Measurements from ENCODE around the gene SLC9B2.
A peak's percentile ranks its signal among the peaks of the same experiment; 100 is the strongest.

The SLC9B2 gene

DNA sequence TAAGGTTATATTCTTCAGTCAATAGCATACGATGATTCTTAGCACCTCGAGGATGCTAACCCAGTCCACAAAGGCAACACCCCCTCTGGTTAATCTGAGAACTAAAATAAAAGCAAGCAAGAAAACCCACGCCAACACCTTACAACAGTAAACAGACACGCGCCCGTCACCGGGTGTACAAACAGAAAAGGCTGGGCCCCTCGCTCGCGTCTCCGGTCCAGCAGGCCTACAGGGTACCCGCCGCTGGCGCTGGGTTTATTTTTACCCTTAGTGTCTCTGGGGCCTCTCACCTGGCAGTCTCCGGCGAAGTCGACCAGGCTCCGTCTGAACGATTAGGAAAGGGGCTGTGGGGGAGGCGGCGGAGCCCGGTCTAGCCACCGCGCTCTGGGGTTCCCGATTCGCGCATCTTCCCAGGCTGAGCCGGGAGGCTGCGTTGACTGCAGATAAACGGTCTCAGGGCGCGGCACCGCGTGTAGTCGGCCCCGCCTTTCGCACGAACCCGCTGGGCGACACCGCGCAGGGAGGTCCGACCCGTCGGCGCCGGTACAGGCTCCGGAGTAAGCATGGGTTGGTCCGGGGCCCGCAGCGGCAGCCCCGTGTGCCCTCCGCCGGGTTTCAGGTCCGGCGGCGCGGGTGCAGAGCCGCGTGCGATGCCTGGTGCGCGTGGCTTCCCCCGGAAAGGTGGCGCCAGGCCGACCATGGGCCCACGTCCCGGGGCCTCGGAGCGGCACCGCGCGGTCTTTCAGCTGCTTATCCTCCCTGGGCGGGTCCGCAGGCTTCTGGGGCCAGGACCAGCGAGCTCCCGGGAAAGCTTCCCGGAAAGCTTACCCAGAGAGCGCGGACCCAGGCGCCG lies 441 bp downstream of the SLC9B2 start:
- Histone ChIP-seq H3K27me3 (ENCODE audit: insufficient read depth, low read depth) (no peaks in the 10 kb centered on the region), H3K79me2 (ENCODE audit: insufficient read depth, low read depth) (peaks cover 43% of the 10 kb centered on the region), H3K4me3 (IDR thresholded peaks at IDR 0.05; ENCODE audit: insufficient read depth, low read depth, low read length) (peak overlapping the region; percentile 67), H3K27ac (peak overlapping the region; percentile 95), H3K4me2 (peak overlapping the region; percentile 82), H2AFZ (ENCODE audit: low read depth) (peak overlapping the region; percentile 74), H4K20me1 (ENCODE audit: insufficient read depth) (no peaks in the 10 kb centered on the region), H3K36me3 (ENCODE audit: insufficient read depth) (no peaks in the 10 kb centered on the region), H3K4me1 (ENCODE audit: low read depth, poor library complexity, severe bottlenecking) (peaks cover 28% of the 10 kb centered on the region), H3K9ac (peak overlapping the region; percentile 97)
- TF ChIP-seq, protein P1, sequence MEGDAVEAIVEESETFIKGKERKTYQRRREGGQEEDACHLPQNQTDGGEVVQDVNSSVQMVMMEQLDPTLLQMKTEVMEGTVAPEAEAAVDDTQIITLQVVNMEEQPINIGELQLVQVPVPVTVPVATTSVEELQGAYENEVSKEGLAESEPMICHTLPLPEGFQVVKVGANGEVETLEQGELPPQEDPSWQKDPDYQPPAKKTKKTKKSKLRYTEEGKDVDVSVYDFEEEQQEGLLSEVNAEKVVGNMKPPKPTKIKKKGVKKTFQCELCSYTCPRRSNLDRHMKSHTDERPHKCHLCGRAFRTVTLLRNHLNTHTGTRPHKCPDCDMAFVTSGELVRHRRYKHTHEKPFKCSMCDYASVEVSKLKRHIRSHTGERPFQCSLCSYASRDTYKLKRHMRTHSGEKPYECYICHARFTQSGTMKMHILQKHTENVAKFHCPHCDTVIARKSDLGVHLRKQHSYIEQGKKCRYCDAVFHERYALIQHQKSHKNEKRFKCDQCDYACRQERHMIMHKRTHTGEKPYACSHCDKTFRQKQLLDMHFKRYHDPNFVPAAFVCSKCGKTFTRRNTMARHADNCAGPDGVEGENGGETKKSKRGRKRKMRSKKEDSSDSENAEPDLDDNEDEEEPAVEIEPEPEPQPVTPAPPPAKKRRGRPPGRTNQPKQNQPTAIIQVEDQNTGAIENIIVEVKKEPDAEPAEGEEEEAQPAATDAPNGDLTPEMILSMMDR (conservative IDR thresholded peaks at IDR 0.05; ENCODE audit: low read depth, low read length), result no peak

DNA sequence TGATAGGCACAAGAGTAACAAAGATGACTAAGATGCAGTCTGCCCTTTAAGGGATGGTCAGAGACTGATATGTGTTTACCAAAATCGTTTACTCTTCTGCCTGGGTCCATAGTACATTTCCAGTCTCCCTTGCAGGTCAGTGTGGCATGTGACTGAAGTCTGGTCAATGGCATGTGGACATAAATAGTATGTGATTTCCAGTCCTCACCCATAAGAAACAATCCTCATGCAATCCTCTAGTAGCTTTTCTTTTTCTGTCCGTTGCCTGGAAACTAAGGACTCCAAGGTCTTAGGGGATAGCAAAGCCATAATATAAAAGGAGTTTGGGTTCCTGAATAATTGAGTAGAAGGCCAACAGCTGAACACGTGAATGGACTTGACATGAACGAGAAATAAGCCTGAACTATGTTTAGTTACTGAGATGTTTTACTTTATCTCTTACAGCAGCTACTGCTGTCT lies 1.1 kb downstream of the SLC9B2 start:
- Histone ChIP-seq H3K4me2 (peak overlapping the region; percentile 82), H4K20me1 (ENCODE audit: insufficient read depth) (no peaks in the 10 kb centered on the region), H3K9ac (peak overlapping the region; percentile 97), H3K36me3 (ENCODE audit: insufficient read depth) (no peaks in the 10 kb centered on the region), H3K79me2 (ENCODE audit: insufficient read depth, low read depth) (peaks cover 43% of the 10 kb centered on the region), H2AFZ (ENCODE audit: low read depth) (peak overlapping the region; percentile 74), H3K4me1 (ENCODE audit: low read depth, poor library complexity, severe bottlenecking) (peaks cover 28% of the 10 kb centered on the region), H3K4me3 (IDR thresholded peaks at IDR 0.05; ENCODE audit: insufficient read depth, low read depth, low read length) (peak overlapping the region; percentile 67), H3K27ac (peak overlapping the region; percentile 95), H3K27me3 (ENCODE audit: insufficient read depth, low read depth) (no peaks in the 10 kb centered on the region)
- TF ChIP-seq, protein P1 (conservative IDR thresholded peaks at IDR 0.05; ENCODE audit: low read depth, low read length), result no peak; the same call in 1 of the 2 replicates

DNA sequence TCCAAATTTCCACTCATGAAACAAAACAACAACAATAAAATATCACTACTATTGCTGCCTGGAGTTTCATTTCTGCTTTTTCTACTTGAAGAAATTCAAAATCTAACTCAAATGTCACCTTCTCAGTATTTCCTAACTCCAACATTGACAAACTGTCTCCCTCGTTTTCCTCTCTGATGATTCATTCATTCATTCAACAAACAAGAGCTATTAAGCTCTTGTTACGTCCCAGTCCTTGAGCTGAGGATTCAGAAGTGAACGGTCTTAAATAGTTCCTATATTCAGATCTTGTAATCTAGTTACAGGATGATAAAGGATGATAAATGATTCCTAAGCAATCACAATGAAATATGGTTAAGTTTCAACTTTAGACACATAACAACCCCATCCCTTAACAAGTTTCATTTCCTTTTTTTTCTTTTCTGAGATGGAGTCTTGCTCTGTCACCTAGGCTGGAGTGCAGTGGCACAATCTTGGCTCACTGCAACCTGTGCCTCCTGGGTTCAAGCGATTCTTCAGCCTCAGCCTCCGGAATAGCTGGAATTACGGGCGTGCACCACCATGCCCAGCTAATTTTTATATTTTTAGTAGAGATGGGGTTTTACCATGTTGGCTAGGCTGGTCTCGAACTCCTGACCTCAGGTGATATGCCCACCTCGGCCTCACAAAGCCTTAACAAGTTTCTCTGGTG lies 1.7 kb downstream of the SLC9B2 start:
- TF ChIP-seq, protein P1 (conservative IDR thresholded peaks at IDR 0.05; ENCODE audit: low read depth, low read length), result no peak
- H3K27ac ChIP-seq, result peak overlapping the region; percentile 95; the same call in 1 of the 2 replicates
- H3K4me3 ChIP-seq (IDR thresholded peaks at IDR 0.05; ENCODE audit: insufficient read depth, low read depth, low read length), result no peak overlapping the region
- H2AFZ ChIP-seq (ENCODE audit: low read depth), result peak overlapping the region; percentile 74; the same call in 1 of the 2 replicates
- peaks cover 48% of the 10 kb centered on the region for H3K79me2 ChIP-seq (ENCODE audit: insufficient read depth, low read depth)
- peaks cover 28% of the 10 kb centered on the region for H3K4me1 ChIP-seq (ENCODE audit: low read depth, poor library complexity, severe bottlenecking)
- no peaks in the 10 kb centered on the region for H3K27me3 ChIP-seq (ENCODE audit: insufficient read depth, low read depth)
- H3K9ac ChIP-seq, result peak overlapping the region; percentile 97; the same call in 1 of the 2 replicates
- H3K36me3 ChIP-seq (ENCODE audit: insufficient read depth), result no peaks in the 10 kb centered on the region
- peak overlapping the region; percentile 82 for H3K4me2 ChIP-seq
- no peaks in the 10 kb centered on the region for H4K20me1 ChIP-seq (ENCODE audit: insufficient read depth)

DNA sequence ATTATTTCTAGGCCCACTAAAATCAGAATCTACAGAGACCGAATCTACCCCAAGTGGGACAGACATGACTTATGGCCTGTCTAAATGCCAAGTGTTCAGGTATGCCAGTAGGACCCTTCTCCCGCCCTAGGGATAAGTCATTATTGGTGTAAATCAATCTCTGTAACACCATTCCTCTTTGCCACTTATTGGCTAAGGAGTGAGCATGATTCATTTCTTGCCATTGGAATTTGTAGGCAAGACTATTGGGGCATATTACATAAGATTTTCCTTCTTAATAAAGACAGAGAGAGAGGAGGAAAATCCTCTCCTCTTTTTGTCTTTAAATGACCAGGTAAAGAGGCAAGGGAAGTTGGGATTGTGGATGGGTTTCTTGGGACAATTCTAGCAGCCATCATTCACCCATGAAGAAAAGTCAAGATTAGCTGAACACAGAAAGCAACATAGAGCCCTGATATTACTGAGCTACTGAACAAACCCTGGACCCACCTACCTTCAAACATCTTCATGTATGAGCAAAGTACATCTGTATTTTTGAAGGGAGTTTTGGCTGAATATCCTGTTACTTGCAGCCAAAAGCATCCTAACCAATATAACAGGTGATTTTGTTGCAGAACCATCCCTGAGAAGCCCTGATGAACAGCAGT lies 2.6 kb downstream of the SLC9B2 start:
- no peak overlapping the region for H3K27ac ChIP-seq

More for the DNA sequence above, 2.6 kb downstream of the SLC9B2 start:
- no peak overlapping the region for H3K4me3 ChIP-seq (IDR thresholded peaks at IDR 0.05; ENCODE audit: insufficient read depth, low read depth, low read length)
- no peaks in the 10 kb centered on the region for H3K27me3 ChIP-seq (ENCODE audit: insufficient read depth, low read depth)
- H3K4me1 ChIP-seq (ENCODE audit: low read depth, poor library complexity, severe bottlenecking), result peaks cover 28% of the 10 kb centered on the region
- no peaks in the 10 kb centered on the region for H4K20me1 ChIP-seq (ENCODE audit: insufficient read depth)
- no peak overlapping the region for H3K9ac ChIP-seq
- H3K79me2 ChIP-seq (ENCODE audit: insufficient read depth, low read depth), result peaks cover 51% of the 10 kb centered on the region
- peak overlapping the region; percentile 82; the same call in 1 of the 2 replicates for H3K4me2 ChIP-seq
- H2AFZ ChIP-seq (ENCODE audit: low read depth), result no peak overlapping the region
- TF ChIP-seq, protein P1 (conservative IDR thresholded peaks at IDR 0.05; ENCODE audit: low read depth, low read length), result no peak
- no peaks in the 10 kb centered on the region for H3K36me3 ChIP-seq (ENCODE audit: insufficient read depth)
